Heart left ventricle (tissue), 16 donors: Measurements from ENCODE around the gene FAM83F. TPM values are rescaled to one million over a fixed set of nuclear protein-coding genes. Genes with fewer than 3 reads are reported as not detected.

ENCODE experiments used
- ATAC-seq, 4 donors: fragments of 200-7000 bp; cut with Tn5 transposase; one replicate each; pipeline ENCODE4 v1.9.1; 2020 to 2022; ENCODE audit warnings: moderate library complexity in 4 of 4, mild to moderate bottlenecking in 3 of 4, moderate number of reproducible peaks in 1 of 4
- DNase-seq, 5 donors: peaks; one replicate each; pipeline ENCODE4 v3.0.0-alpha.2; 2020
- H3K27ac ChIP-seq, 12 donors: fragments of 200-600 bp; sonication (generic) in 4 of 12; one replicate each; pipeline versions ENCODE4 v1.5.0 to v1.8.0; 2016 to 2022; ENCODE audit warnings: mild to moderate bottlenecking in 2 of 12
- H3K27me3 ChIP-seq, 9 donors: fragments of 200-600 bp; sonication (generic) in 2 of 9; one replicate each; pipeline versions ENCODE4 v1.5.1 to v1.8.0; 2016 to 2022; ENCODE audit warnings: mild to moderate bottlenecking in 3 of 9
- H3K36me3 ChIP-seq, 9 donors: fragments of 200-600 bp; sonication (generic) in 2 of 9; one replicate each; pipeline versions ENCODE4 v1.5.0 to v1.8.0; 2018 to 2022; ENCODE audit warnings: mild to moderate bottlenecking in 2 of 9
- H3K4me1 ChIP-seq, 12 donors: fragments of 200-600 bp; sonication (generic) in 4 of 12; one replicate each; pipeline versions ENCODE4 v1.5.0 to v1.8.0; 2016 to 2022; ENCODE audit warnings: mild to moderate bottlenecking in 3 of 12
- H3K4me3 ChIP-seq, 12 donors: fragments of 200-600 bp; sonication (generic) in 4 of 12; one replicate each; pipeline versions ENCODE4 v1.5.0 to v1.8.0; 2017 to 2022; ENCODE audit warnings: mild to moderate bottlenecking in 9 of 12, moderate library complexity in 4 of 12
- H3K9me3 ChIP-seq, 12 donors: fragments of 200-600 bp; sonication (generic) in 4 of 12; one replicate each; pipeline versions ENCODE4 v1.5.0 to v1.8.0; 2016 to 2022; ENCODE audit warnings: mild to moderate bottlenecking in 1 of 12
- CTCF ChIP-seq, 12 donors: fragments of 200-600 bp; sonication (generic) in 4 of 12; IDR thresholded peaks; one replicate each; pipeline versions ENCODE4 v1.5.0 to v1.8.0; 2018 to 2022; ENCODE audit warnings: antibody characterized with exemption in 12 of 12, mild to moderate bottlenecking in 5 of 12
- POLR2A ChIP-seq, 2 donors: fragments of 450-650 bp; IDR thresholded peaks; one replicate each; pipeline ENCODE4 v1.6.1; 2017; ENCODE audit warnings: antibody characterized with exemption in 2 of 2, mild to moderate bottlenecking in 2 of 2, moderate library complexity in 2 of 2
- WGBS, 4 donors: extraction: QIAGEN DNeasy Blood & Tissue Kit in 2 of 4; methylation state at CpG; one replicate each; pipeline versions ENCODE4 v1.1.5 to v1.1.7; 2013 to 2018; 5-methylcytosine and 5-hydroxymethylcytosine counted together
- intact Hi-C, 10 donors: fragments of 100-400 bp; cut with DNase I; formaldehyde crosslinking; loops; one replicate each; pipeline versions ENCODE4 v1.11.1 to v1.14.2; 2022
- polyA plus RNA-seq, 2 donors: library from polyadenylated mRNA; stranded (reverse); fragments of 200-250 nt; gene quantifications; one replicate each; pipeline ENCODE4 v1.2.3, GENCODE V29; 2013
- total RNA-seq, 9 donors: library from RNA; depleted of rRNA in 2 of 9; stranded (reverse); fragments of >200 nt in 2 of 9; fragmentation: NEBNext Ultra II Directional in 3 of 9; extraction: Animal tissue kit (Norgen Biotek cat#: 25700) in 3 of 9; gene quantifications; one replicate each; pipeline versions ENCODE4 v1.1.0 to v1.2.4, GENCODE V29; 2016 to 2023
- donor health status: ischemic (EF 13 %, LVEDD 7.1; RV severe dilation, severe dysfunction).
- donor health status: healthy with polysubstance abuse.
- donor health status: DM: no; HTN: yes; CAD: no.
- donor health status: DM: no; HTN: no; CAD: no.
- donor health status: ischemic (EF 25% LVEDD 6.9; RV normal size, moderate dysfunction).
- donor health status: ischemic (EF 25% LVEDD 5.7; RV mildly dilated, moderate dysfunction).
- donor health status: healthy.
- donor health status: DM: yes; HTN: yes; CAD: no.
- donor health status: ischemic (EF 35%, LVEDD 5.7; RV mildly dilated, moderate dysfunction).
- donor health status: nonischemic (EF 11% LVEDD 7.7; RV severe dilation, severe dysfunction).
- donor health status: DM: yes; HTN: yes; CAD: no.
- donor health status: PGD.
- donor health status: ischemic (EF 29% LVEDD 5.4; RV normal size, mild dysfunction).
- donor health status: nonischemic (EF 23%, LVEDD 6.1; RV moderate dilation, normal function).

FAM83F gene
- total and polyA plus RNA-seq, 11 donors: 1.3 to 6.6 (median 2.5) TPM

- TF ChIP-seq POLR2A (IDR thresholded peaks at IDR 0.05) (no peak), CTCF (IDR thresholded peaks at IDR 0.05) (no peak)
- H3K4me3 ChIP-seq: no peak overlapping the region
- no peaks in the 10 kb centered on the region for H3K9me3 ChIP-seq
- no peaks in the 10 kb centered on the region for H3K27me3 ChIP-seq
- ATAC-seq (no peak), DNase-seq (no peak)
- WGBS, 4 donors: 58 to 83% (median 63%) methylated on average over 1 of the region's 1 CpG
- H3K27ac ChIP-seq: no peak overlapping the region
- intact Hi-C loops: loop anchor here in 3 of 10 donors (5.0 to 10.0 kb wide), 4 partner anchors 51 to 294 kb away; partner anchors contain the start of gene ADSL (in 1 of the 3)
- peaks cover 2 to 58% (median 24%) of the 10 kb centered on the region in 12 donors for H3K4me1 ChIP-seq
- no peaks in the 10 kb centered on the region for H3K36me3 ChIP-seq
Measured at GRCh38 chr22:40053460-40053859, 58.7 kb downstream of the FAM83F start.

- Histone ChIP-seq H3K4me3 (no peak overlapping the region), H3K36me3 (no peaks in the 10 kb centered on the region), H3K4me1 (peaks cover 5 to 65% (median 27%) of the 10 kb centered on the region in 12 donors), H3K27ac (no peak overlapping the region), H3K27me3 (no peaks in the 10 kb centered on the region), H3K9me3 (no peaks in the 10 kb centered on the region)
- DNase-seq: no peak
- ATAC-seq: no peak
- 94 to 98% (median 97%) methylated on average over 2 of the region's 2 CpGs for WGBS, 4 donors
- TF ChIP-seq POLR2A (IDR thresholded peaks at IDR 0.05) (no peak), CTCF (IDR thresholded peaks at IDR 0.05) (no peak)
- intact Hi-C loops: loop anchor here in 3 of 10 donors (5.0 to 10.0 kb wide), 4 partner anchors 50 to 293 kb away; partner anchors contain the start of gene ADSL (in 1 of the 3)
Measured at GRCh38 chr22:40054486-40054885, 59.7 kb downstream of the FAM83F start.

- H3K27ac ChIP-seq: peak overlapping the region in 1 of 12 donors; percentile 44
- no peaks in the 10 kb centered on the region for H3K9me3 ChIP-seq
- H3K4me3 ChIP-seq: no peak overlapping the region
- no peaks in the 10 kb centered on the region for H3K36me3 ChIP-seq
- no peak for DNase-seq
- WGBS, 4 donors: 67 to 73% (median 71%) methylated on average over 8 of the region's 8 CpGs
- TF ChIP-seq CTCF (IDR thresholded peaks at IDR 0.05) (no peak), POLR2A (IDR thresholded peaks at IDR 0.05) (no peak)
- H3K4me1 ChIP-seq: peaks cover 5 to 58% (median 27%) of the 10 kb centered on the region in 12 donors
- no peaks in the 10 kb centered on the region for H3K27me3 ChIP-seq
- ATAC-seq: no peak
- intact Hi-C loops: loop anchor here in 6 of 10 donors (5.0 to 10.0 kb wide), 7 partner anchors 49 to 209 kb away; partner anchors contain the start of gene TNRC6B (in 1 of the 6)
Measured at GRCh38 chr22:40055143-40055883, 60.6 kb downstream of the FAM83F start.

GRCh38 chr22:40056154-40056553 lies 61.4 kb downstream of the FAM83F start:
- 79 to 93% (median 88%) methylated on average over 4 of the region's 4 CpGs for WGBS, 4 donors
- peaks cover 3 to 50% (median 22%) of the 10 kb centered on the region in 12 donors for H3K4me1 ChIP-seq
- DNase-seq (no peak), ATAC-seq (no peak)
- no peak for TF ChIP-seq CTCF (IDR thresholded peaks at IDR 0.05)
- TF ChIP-seq POLR2A (IDR thresholded peaks at IDR 0.05): no peak
- H3K27me3 ChIP-seq: no peaks in the 10 kb centered on the region
- H3K9me3 ChIP-seq: no peaks in the 10 kb centered on the region
- H3K4me3 ChIP-seq: no peak overlapping the region
- peak overlapping the region in 1 of 12 donors; percentile 44 for H3K27ac ChIP-seq
- intact Hi-C loops: loop anchor here in 6 of 10 donors (5.0 to 10.0 kb wide), 7 partner anchors 49 to 209 kb away; partner anchors contain the start of gene TNRC6B (in 1 of the 6)
- H3K36me3 ChIP-seq: no peaks in the 10 kb centered on the region
